CD14-positive monocyte (primary cell): Measurements from ENCODE around the gene BCKDHB. TPM values are rescaled to one million over a fixed set of nuclear protein-coding genes. Genes with fewer than 3 reads are reported as not detected.
"Not testable (repeated sequence)": the region's sequence is repeated elsewhere in the genome, so short reads cannot be mapped to it uniquely, and the experiment has no call there.

ENCODE experiments used
- DNase-seq, 3 donors: peaks; one replicate each; pipeline ENCODE4 v3.0.0-alpha.2; 2011 to 2022
- H2AFZ ChIP-seq: 2 replicates; pipeline ENCODE4 v1.6.0; 2012; ENCODE audit warnings: mild to moderate bottlenecking, low read depth, low read length, inconsistent platforms; ENCODE audit not compliant: insufficient read depth, poor library complexity, severe bottlenecking
- H3K27ac ChIP-seq, 2 donors: 1 replicate in 1 of 2; 2 replicates in 1 of 2; pipeline ENCODE4 v1.5.1; 2012 to 2013; ENCODE audit warnings: low read length in 2 of 2, control low read depth in 1 of 2, inconsistent platforms in 1 of 2, low read depth in 1 of 2, mild to moderate bottlenecking in 1 of 2
- H3K27me3 ChIP-seq, 2 donors: one replicate each; pipeline versions ENCODE4 v1.6.0 to v1.6.1; 2011 to 2013; ENCODE audit warnings: low read length in 2 of 2; ENCODE audit not compliant: control insufficient read depth in 2 of 2, insufficient read depth in 2 of 2
- H3K36me3 ChIP-seq, 2 donors: replicated peaks in 1 of 2; 1 replicate in 1 of 2; 2 replicates in 1 of 2; pipeline versions ENCODE4 v1.5.1 to v1.6.1; 2012 to 2013; ENCODE audit warnings: low read length in 2 of 2, control low read depth in 1 of 2, inconsistent platforms in 1 of 2, mild to moderate bottlenecking in 1 of 2; ENCODE audit not compliant: insufficient read depth in 2 of 2, control insufficient read depth in 1 of 2
- H3K4me1 ChIP-seq, 2 donors: 1 replicate in 1 of 2; 2 replicates in 1 of 2; pipeline versions ENCODE4 v1.5.1 to v1.6.1; 2012 to 2013; ENCODE audit warnings: low read length in 2 of 2, control low read depth in 1 of 2, inconsistent platforms in 1 of 2, mild to moderate bottlenecking in 1 of 2, moderate library complexity in 1 of 2; ENCODE audit not compliant: insufficient read depth in 2 of 2, control insufficient read depth in 1 of 2
- H3K4me2 ChIP-seq: replicated peaks from 2 replicates; pipeline ENCODE3; 2012; ENCODE audit warnings: low read length, moderate library complexity, mild to moderate bottlenecking; ENCODE audit not compliant: poor library complexity, severe bottlenecking; ENCODE audit errors: extremely low read depth
- H3K4me3 ChIP-seq, 3 experiments: fragments of 200-600 bp in 1 of 3; sonication (generic) in 1 of 3; replicated peaks in 1 of 3; 1 replicate in 2 of 3; 2 replicates in 1 of 3; pipeline ENCODE4 v1.5.1; 2011 to 2013; ENCODE audit warnings: low read length in 3 of 3, mild to moderate bottlenecking in 3 of 3, control low read depth in 2 of 3, low read depth in 2 of 3, inconsistent platforms in 1 of 3, moderate library complexity in 1 of 3
- H3K79me2 ChIP-seq: 2 replicates; pipeline ENCODE4 v1.6.0; 2012; ENCODE audit warnings: mild to moderate bottlenecking, control low read depth, inconsistent platforms, low read length, moderate library complexity; ENCODE audit not compliant: insufficient read depth
- H3K9ac ChIP-seq: 2 replicates; pipeline ENCODE4 v1.6.0; 2017; ENCODE audit warnings: low read length, mild to moderate bottlenecking; ENCODE audit not compliant: insufficient read depth, poor library complexity, severe bottlenecking
- H3K9me3 ChIP-seq, 2 donors: replicated peaks in 1 of 2; 1 replicate in 1 of 2; 2 replicates in 1 of 2; pipeline versions ENCODE4 v1.5.1 to v1.6.1; 2012 to 2013; ENCODE audit warnings: low read length in 2 of 2, control low read depth in 1 of 2; ENCODE audit not compliant: control insufficient read depth in 1 of 2, insufficient read depth in 1 of 2
- H4K20me1 ChIP-seq: 2 replicates; pipeline ENCODE4 v1.6.0; 2012; ENCODE audit warnings: mild to moderate bottlenecking, low read length, control low read depth, moderate library complexity; ENCODE audit not compliant: insufficient read depth
- H3K27ac Mint-ChIP-seq, 7 donors: one replicate each; pipeline ENCODE4 v1.8.0; 2020; ENCODE audit warnings: mild to moderate bottlenecking in 7 of 7, mixed read lengths in 7 of 7, moderate library complexity in 6 of 7, inconsistent platforms in 2 of 7
- H3K27me3 Mint-ChIP-seq, 3 donors: one replicate each; pipeline ENCODE4 v1.8.0; 2021 to 2022; ENCODE audit warnings: low read depth in 3 of 3, mild to moderate bottlenecking in 3 of 3, mixed read lengths in 3 of 3, moderate library complexity in 3 of 3, inconsistent platforms in 1 of 3
- H3K36me3 Mint-ChIP-seq, 2 donors: one replicate each; pipeline ENCODE4 v1.8.0; 2020; ENCODE audit warnings: mixed read lengths in 2 of 2, inconsistent platforms in 1 of 2, mild to moderate bottlenecking in 1 of 2
- H3K4me1 Mint-ChIP-seq: one replicate; pipeline ENCODE4 v1.8.0; 2020; ENCODE audit warnings: mild to moderate bottlenecking, mixed read lengths
- H3K4me3 Mint-ChIP-seq, 2 donors: one replicate each; pipeline ENCODE4 v1.8.0; 2020; ENCODE audit warnings: mild to moderate bottlenecking in 2 of 2, mixed read lengths in 2 of 2, moderate library complexity in 1 of 2
- H3K9me3 Mint-ChIP-seq, 7 donors: one replicate each; pipeline ENCODE4 v1.8.0; 2020 to 2022; ENCODE audit warnings: mixed read lengths in 7 of 7, mild to moderate bottlenecking in 6 of 7, moderate library complexity in 6 of 7, inconsistent platforms in 2 of 7
- WGBS: methylation state at CpG from one replicate; pipeline ENCODE4 v1.1.5; 2013; ENCODE audit warnings: missing lambda C conversion rate; ENCODE audit not compliant: insufficient coverage; 5-methylcytosine and 5-hydroxymethylcytosine counted together
- intact Hi-C, 2 donors: fragments of 100-400 bp; cut with micrococcal nuclease; formaldehyde crosslinking; loops; one replicate each; pipeline versions ENCODE4 v1.15.0 to v1.15.1; 2023
- polyA plus RNA-seq, 3 donors: library from polyadenylated mRNA; depleted of rRNA in 1 of 3; unstranded in 2 of 3; stranded (reverse) in 1 of 3; fragments of 300-500 nt in 2 of 3; fragments of >200 nt in 1 of 3; fragmentation: Illumina TruSeq in 2 of 3; gene quantifications; 1 replicate in 2 of 3; 2 replicates in 1 of 3; pipeline ENCODE4 v1.2.3, GENCODE V29; 2012 to 2021
- TF ChIP-seq, protein P1 (sequence below): fragments of 200-600 bp; IDR thresholded peaks from one replicate; pipeline ENCODE4 v1.8.0; 2022; ENCODE audit warnings: antibody characterized with exemption, mild to moderate bottlenecking

BCKDHB gene
- polyA plus RNA-seq, 3 donors = 1.8 to 4.6 (median 4.0) TPM

DNA sequence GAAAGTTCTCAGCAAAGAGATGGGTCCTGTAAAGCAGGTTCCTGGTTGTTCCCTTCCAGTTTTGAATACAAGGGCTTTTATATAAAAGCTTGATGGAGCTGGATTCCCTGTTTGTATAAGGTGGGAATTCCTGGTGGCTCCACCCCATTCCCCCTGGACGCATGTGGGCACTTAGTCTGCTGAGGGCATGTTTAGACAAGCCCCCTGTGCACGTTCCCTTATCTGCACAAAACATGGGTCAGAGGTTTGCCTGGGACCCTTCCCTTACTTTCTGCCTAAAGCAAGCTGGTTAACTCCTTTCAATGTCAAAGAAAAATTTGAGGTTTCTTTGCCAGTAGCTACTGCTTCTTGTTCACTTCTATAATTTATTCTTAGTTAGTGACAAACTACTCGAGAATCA is 181.1 kb downstream of the BCKDHB start:
- H4K20me1 ChIP-seq = no peaks in the 10 kb centered on the region
- DNase-seq = no peak
- no peaks in the 10 kb centered on the region for H3K4me1 ChIP-seq
- no peak overlapping the region for H3K27ac ChIP-seq
- Mint-ChIP-seq H3K4me1 (no peaks in the 10 kb centered on the region), H3K27ac (no peak overlapping the region), H3K27me3 (peaks cover 0 to 1% (median 0%) of the 10 kb centered on the region in 3 donors), H3K36me3 (no peaks in the 10 kb centered on the region), H3K9me3 (peaks cover 5 to 16% (median 9%) of the 10 kb centered on the region in 7 donors), H3K4me3 (no peak overlapping the region)
- no peak overlapping the region for H2AFZ ChIP-seq
- H3K9me3 ChIP-seq = peaks cover 3 to 16% of the 10 kb centered on the region in 2 donors
- no peak overlapping the region for H3K9ac ChIP-seq
- TF ChIP-seq, protein P1, sequence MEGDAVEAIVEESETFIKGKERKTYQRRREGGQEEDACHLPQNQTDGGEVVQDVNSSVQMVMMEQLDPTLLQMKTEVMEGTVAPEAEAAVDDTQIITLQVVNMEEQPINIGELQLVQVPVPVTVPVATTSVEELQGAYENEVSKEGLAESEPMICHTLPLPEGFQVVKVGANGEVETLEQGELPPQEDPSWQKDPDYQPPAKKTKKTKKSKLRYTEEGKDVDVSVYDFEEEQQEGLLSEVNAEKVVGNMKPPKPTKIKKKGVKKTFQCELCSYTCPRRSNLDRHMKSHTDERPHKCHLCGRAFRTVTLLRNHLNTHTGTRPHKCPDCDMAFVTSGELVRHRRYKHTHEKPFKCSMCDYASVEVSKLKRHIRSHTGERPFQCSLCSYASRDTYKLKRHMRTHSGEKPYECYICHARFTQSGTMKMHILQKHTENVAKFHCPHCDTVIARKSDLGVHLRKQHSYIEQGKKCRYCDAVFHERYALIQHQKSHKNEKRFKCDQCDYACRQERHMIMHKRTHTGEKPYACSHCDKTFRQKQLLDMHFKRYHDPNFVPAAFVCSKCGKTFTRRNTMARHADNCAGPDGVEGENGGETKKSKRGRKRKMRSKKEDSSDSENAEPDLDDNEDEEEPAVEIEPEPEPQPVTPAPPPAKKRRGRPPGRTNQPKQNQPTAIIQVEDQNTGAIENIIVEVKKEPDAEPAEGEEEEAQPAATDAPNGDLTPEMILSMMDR = no peak
- H3K79me2 ChIP-seq = no peaks in the 10 kb centered on the region
- 100% methylated on average over 2 of the region's 3 CpGs for WGBS
- no peak overlapping the region for H3K4me3 ChIP-seq
- H3K4me2 ChIP-seq = no peak overlapping the region
- intact Hi-C loops = no loop called here
- no peaks in the 10 kb centered on the region for H3K27me3 ChIP-seq
- H3K36me3 ChIP-seq = no peaks in the 10 kb centered on the region

DNA sequence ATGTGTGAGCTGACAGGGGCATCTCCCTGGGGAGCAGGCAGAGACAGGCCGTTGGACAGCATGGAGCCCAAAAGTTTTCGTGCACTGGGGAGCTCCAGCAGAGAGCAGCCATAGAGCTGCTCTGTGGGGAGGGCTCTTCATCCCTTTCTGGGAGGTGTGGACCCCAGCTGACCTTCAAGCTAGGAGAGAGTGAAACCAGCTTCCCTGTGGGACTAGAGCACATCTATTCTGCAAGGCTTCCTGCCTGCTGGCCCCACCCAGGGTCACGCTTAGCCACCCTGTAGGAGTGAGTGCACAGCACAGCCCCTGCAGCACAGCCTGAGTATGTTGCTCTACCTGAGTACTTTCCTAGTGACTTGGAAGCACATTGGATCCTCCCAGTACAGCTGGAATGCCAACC is 183.3 kb downstream of the BCKDHB start:
- H3K4me3 Mint-ChIP-seq = no peak overlapping the region
- Histone ChIP-seq H3K79me2 (no peaks in the 10 kb centered on the region), H3K36me3 (no peaks in the 10 kb centered on the region), H4K20me1 (no peaks in the 10 kb centered on the region), H3K27me3 (no peaks in the 10 kb centered on the region), H3K4me3 (no peak overlapping the region), H3K9ac (no peak overlapping the region), H2AFZ (no peak overlapping the region), H3K9me3 (peaks cover 20 to 32% of the 10 kb centered on the region in 2 donors), H3K4me2 (no peak overlapping the region), H3K27ac (no peak overlapping the region), H3K4me1 (no peaks in the 10 kb centered on the region)
- peaks cover 18 to 32% (median 25%) of the 10 kb centered on the region in 7 donors for H3K9me3 Mint-ChIP-seq
- 100% methylated on average over 1 of the region's 3 CpGs for WGBS
- peaks cover 0 to 3% of the 10 kb centered on the region in 2 donors for H3K36me3 Mint-ChIP-seq
- H3K27ac Mint-ChIP-seq = no peak overlapping the region
- no peaks in the 10 kb centered on the region for H3K4me1 Mint-ChIP-seq
- DNase-seq = no peak
- peaks cover 0 to under 1% (median 0%) of the 10 kb centered on the region in 3 donors for H3K27me3 Mint-ChIP-seq
- intact Hi-C loops = no loop called here
- TF ChIP-seq, protein P1 = no peak

DNA sequence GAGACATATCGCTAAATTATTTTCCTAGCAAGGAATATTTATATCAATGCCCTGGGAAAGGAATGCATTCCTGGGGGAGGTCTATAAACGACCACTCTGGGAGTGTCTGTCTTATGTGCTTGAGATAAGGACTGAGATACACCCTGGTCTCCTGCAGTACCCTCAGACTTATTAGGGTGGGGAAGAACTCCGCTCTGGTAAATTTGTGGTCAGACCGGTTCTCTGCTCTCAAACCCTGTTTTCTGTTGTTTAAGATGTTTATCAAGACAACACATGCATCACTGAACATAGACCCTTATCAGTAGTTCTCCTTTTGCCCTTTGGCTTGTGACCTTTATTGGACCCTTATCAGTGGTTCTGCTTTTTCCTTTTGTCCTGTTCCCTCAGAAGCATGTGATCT is 188.1 kb downstream of the BCKDHB start:
- H3K9me3 Mint-ChIP-seq = peaks cover 23 to 47% (median 33%) of the 10 kb centered on the region in 7 donors
- H3K79me2 ChIP-seq, intact Hi-C loops, H3K4me3 ChIP-seq, H3K4me3 Mint-ChIP-seq, H3K27me3 Mint-ChIP-seq, H3K9ac ChIP-seq, H2AFZ ChIP-seq, H3K4me1 Mint-ChIP-seq, DNase-seq, H3K36me3 Mint-ChIP-seq, H3K4me2 ChIP-seq, H4K20me1 ChIP-seq, H3K27ac Mint-ChIP-seq, H3K36me3 ChIP-seq, H3K27me3 ChIP-seq, H3K4me1 ChIP-seq, H3K27ac ChIP-seq: not testable (repeated sequence)
- peaks cover 36 to 44% of the 10 kb centered on the region in 2 donors for H3K9me3 ChIP-seq
- WGBS = no CpG with 5 or more reads among the region's 4 CpGs
